HG02840 (cell line): Measurements from ENCODE around the gene RAE1.

ENCODE experiments used
- ATAC-seq: cut with Tn5 transposase; IDR thresholded peaks from one replicate; pipeline ENCODE4 v1.9.1; 2021; ENCODE audit warnings: mild to moderate bottlenecking, moderate library complexity, moderate number of reproducible peaks; ENCODE audit not compliant: unreplicated experiment, low FRiP score

Gene RAE1

DNA sequence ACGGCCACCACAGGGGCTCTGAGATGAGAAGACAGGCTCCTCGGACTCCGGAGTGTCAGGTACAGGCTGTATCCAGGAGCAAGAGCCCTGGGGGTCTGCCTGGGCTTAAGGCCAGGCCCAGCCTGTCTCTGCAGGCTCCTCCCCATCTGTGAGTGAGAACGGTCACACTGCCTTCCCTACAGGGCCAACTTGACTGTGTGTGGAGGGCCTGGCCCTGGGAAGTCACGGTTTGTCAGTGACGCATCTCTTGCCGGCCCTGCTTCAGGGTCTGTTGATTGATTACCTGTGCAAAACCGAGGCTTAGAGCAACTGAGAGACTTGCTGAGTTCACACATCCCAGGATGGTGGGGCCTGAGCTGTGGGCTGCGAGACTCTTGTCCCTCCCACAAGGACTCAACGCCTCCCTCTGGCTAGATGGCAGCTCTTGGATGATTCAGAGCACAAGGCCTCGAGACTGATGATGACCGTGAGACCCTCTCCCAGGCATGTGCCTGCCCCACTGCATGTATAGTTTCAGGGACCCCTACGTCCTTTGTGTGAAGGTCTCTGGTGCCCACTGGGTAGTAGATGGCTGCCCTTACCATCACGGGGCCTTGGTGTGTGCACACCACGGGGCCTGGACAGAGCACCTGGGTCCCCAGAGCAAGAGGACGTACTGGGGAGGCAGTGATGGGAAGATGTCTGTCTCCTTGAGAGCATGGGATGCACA, 46.1 kb downstream of the RAE1 start:
- ATAC-seq, result no peak

DNA sequence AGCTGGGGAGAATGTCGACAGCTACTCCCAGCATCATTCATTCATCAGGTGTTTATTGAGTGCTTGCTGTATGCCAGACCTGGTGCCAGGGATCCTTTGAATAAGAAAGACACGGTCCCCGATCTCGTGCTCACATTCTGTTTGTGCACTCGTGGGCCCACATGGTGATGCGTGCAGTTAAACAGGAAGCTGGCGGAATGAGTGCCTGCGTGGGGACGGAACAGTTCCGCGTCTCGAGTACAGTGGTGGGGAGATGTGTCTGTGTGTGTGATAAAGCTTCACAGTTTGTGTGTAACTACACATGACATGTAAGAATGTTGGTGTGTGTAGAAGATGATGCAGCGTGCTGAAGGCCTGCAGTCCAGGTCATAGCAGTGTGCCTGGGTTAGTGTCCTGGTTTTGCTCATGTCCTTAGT, 46.6 kb downstream of the RAE1 start:
- no peak for ATAC-seq

DNA sequence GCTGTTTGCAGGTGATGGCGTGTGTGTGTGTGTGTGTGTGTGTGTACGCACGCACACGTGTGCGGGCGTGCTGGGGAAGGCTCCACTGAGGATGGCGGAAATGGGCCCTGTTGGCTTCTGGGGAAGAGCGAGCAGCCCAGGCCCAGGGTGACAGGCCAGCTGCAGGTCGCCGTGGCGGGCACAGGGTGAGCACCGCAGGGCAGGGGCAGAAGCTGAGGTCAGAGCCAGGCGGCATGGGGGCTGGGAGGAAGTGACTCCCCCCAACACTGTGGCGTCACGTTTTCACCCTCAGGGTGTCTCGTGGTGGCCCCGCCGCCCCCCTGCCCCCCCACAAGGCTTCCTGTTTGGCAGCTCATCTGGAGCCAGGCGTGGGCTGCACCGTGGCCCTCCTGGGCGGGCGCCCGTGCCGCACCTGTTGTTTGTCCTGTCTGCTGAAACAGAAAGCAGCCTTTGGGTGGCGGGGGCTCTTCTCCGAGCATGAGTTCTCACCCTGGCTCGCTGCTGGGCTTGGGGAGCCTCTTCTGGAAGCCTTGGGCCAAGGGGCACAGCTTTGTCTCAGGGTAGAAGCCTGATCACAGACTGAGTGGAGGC, 47.3 kb downstream of the RAE1 start:
- peak; percentile 48 for ATAC-seq

DNA sequence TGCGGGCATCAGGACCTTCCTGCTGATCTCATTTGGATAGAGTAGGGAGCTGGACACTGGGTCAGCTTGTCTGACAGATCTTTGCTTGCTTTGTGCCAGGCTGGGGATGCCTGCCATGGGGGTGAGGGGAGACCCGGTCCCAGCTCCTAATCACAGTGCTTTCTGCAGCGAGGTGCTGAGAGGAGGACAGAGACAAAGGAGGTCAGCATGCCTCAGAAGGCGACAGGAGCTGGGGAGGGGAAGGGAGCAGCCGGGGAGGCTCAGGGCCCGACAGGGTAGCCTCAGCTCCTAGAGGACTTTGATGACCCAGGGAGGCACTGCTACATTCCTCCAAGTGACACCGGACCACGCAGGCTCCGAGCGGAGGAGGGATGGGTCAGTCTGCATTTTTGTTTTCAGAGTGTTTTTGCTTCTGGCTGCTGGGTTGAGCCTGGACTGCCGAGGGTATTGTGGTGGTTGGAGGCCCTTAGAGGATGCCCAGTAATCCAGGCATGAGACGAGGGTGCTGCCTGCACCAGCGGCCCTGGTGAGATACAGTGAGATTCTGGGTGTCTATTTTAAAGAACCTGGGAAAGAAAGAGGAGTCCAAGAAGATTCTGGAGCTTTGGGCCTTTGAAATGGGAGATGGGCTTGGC, 48.0 kb downstream of the RAE1 start:
- ATAC-seq, result no peak

DNA sequence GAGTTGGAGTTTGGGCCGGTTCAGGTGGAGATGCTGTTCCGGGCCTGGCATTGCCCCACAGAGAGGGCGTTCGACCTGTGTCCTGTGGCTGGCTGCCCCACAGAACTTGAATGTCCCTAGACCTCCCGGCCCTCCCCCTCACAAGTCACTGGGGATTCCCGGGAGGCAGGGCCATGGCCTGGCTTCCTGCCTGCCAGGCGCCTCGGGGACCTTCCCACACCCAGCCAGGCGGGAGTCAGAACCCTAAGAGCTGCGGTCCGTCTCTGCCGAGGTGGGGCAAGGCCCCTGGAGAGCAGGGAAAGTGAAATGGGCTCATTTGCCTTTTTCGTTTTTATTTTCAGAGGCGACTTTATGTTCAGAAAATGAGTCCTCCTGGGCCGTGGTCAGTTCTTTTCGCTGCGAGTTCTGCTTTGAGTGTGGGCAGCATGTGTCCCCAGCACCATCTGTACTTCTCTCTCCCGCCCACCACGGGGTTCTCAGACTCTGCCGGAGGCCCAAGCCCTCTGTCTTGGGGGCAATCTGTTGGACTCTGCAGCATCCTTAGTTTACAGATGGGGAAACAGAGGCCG, 48.6 kb downstream of the RAE1 start:
- peak; percentile 36 for ATAC-seq

DNA sequence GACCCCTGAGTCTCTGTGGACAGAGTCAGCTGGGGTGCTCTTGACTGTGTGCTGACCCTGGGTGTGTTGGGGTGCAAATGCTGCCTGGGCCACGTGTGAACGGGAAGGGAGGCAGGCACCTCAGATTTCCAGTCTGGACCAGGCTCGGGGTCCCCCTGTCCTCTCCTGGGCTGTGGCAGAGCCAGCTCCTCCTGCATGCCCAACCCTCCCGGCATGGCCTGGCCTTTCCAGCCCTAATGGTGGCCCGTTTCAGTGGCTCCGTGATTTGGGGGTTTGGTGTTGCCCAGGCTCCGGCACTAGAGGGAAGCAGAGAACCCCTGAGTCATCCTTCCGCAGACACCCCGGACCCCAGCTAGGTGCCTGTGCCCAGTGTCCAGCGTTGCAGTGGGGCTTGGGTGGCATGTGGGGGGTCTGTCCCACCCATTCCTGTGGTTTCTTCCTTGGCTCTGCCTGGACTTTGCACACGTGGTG, 49.2 kb downstream of the RAE1 start:
- ATAC-seq, result no peak

DNA sequence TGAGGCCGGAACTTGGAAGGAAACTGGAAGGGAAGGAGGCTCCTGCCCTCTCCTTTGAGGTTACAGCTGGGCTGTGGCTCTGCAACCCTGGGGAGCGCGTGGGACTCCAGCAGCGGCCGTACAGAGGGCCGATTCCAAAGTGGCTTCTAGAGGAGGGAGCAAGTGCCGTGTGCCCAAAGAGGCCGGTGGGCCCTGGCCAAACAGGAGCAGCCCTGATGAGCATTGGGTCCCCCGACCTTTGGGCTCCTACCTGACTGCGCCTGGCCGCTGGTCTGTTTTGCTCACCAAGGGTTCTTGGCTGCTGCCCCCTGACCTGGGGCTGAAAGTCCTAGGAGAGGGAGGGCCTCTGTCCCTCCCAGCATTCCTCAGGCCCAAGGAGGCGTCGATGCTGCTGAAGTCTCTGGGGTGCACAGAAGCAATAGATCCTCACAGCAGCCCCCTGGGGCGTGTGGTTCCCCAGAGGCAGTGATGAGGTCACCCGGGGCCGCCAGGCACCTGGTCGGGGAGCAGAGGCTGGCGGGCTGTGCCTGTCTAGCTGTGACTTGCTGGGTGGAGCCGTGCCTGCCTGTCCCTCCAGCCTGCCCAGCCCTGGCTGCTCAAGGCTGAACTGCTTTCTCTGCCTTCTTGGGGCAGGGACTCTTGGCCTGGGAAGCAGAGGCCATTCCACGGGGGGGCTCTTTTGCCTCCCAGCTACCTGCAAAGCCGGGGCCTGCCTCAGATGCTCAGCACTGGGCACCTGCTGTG, 49.9 kb downstream of the RAE1 start:
- ATAC-seq, result no peak

DNA sequence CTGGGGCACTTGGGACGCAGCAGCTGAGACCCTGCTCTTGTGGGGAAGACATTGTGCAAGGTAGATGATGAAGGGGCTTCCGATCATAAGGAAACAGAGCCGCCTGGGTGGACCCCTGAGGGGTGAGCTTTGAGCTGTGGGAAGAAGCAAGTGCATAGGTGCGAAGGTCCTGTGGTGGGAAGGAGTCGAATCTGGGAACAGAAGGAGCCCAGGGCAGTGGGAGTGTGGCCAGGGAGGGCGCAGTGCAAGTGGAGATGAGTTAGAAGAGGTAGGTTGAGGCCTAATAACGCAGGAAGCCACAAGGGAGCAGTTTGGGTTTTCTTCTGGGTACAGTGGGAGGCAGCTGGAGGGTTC, 50.5 kb downstream of the RAE1 start:
- no peak for ATAC-seq

DNA sequence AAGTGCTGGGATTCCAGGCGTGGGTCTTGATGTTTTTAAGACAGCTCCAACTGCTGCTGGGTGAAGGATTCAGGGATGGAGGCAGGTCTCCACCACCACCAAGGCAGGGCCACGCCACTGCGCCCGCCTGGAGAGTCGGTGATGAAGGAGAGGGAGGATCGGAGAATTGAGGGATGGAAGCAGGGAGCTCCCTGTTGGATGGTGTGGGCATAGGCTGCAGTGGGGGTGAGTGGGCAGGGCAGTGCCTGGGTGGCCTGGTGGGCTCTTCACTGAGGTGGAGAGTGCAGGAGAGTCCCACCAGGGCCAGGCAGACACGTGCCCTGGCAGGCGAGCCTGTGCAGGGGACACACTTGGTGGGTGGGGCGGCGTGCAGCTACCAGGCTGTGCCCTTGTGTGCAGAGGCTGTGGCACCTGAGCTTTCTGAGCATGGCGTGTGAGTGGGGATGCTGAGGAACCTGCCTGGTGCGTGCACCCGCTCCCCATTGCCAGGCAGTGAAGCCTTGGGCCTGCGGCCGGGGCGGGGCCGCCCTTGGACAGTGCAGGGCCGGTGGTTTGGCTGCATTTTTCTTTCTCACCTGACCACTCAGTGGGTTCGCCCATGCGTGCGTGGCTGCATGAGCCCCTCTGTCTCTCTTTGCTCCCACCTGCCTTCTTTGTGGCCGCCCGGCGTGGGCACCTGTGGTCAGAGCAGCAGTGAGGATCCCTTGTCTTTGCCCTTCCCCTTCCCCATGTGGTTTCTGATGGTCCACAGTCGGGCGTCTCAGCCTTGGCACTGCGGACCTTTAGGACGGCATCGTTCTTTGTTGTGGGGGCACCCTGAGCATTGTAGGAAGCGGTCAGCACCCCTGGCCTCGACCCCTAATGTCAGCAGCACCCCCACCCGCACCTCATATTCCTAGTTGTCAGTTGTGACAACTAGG, 51.4 kb downstream of the RAE1 start:
- ATAC-seq, result no peak

DNA sequence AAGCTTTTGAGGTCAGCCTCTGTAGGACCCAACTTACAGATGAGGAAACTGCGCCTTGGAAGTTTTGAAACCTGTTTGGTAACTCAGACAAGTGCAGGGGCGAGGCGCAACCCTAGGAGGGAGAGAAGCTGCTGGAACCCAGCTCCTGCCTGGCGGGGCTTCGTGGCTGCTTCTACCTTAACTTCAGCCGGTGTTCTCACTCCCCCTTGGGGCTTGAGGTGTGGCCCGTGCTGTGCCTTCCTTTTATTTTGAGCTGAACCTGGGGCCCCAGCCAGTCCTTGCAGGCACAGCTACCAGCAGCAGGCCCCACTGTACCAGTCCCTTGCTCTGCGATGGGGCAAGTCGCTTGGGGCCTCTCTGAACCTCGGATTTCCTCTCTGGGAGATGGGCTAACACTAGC, 52.2 kb downstream of the RAE1 start:
- ATAC-seq, result no peak

DNA sequence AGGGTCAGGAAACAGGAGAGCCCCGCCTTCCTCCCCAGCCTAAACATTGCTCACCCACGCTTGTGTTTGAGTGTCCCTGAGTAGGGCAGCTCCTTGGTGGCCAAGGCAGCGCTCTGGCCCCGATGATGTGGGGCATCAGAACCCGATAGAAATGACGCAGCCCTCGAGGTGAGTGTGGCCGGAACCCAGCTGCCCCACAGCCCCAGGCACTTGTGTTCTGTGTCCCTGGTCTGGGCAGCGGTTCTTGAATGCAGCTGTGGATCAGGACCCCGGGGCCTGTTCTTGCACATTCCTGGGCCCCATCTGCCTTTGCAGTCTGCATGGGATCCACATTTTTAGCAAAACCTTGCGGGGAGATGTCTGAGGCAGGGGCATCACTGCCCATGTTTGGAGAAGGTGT, 53.0 kb downstream of the RAE1 start:
- no peak for ATAC-seq

DNA sequence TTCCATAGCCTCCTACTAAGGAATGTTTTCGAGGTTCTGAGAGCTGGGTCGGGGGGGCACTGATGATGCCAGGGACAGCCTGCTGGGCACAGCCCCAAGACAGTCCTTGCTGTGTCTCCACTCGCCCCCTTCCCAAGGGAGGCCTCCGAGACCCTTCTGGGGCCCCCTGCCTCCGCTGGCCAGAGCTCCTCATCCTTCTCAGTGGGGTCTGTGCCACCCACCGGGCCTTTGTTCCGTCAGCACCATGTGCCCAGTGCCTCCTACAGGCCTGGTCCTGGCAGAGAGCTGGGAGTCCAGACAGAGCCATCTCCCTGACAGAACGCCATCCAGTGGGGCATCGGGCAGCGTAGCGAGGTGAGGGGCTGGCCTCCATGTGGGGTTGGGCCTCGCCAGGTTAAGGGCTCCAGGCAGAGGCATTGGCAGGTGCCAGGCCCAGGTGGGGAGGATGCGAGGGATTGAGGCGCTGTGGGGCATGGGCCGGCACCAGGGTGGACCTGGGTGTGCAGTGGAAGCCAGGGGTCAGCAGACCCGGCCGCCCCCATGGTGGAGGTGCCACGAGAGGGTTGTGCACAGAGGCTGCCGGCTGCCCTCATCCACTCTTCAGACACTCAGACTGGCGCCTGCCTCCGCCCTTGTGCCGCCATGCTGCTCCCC, 53.5 kb downstream of the RAE1 start:
- ATAC-seq, result no peak

DNA sequence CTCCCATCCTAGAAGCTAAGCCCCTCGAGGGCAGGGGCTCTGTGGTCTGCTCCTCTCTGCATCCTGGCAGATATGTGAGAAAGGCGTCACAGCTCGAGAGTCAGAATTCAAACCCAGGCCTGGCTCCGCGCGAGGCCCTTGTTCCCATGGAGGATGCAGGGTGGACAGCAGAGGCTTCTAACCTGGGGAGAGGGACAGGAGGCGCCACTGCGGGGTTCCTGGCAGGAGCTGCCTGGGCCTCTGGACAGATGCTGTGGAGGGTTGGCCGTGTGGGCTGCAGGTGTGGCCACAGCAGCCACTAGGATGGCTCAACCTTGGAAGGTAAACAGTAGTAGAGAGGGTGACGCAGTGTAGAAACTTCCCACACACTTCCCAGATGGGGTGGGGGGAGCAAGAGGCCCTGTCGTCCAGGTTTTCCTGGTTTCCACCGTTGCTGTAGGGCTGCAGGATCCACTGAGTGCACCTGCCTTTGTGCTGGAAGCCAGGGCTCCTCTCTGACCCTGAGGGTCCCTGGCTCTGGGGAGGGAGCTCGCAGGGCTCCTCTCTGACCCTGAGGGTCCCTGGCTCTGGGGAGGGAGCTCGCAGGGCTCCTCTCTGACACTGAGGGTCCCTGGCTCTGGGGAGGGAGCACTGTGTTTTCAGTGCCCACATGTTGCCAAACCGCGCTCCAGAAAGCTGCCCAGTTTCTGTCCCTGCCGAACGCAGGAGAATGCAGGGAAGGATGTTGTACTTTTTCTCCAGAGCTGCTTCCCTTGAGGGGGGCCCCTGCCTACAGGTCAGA, 54.4 kb downstream of the RAE1 start:
- ATAC-seq, result no peak

DNA sequence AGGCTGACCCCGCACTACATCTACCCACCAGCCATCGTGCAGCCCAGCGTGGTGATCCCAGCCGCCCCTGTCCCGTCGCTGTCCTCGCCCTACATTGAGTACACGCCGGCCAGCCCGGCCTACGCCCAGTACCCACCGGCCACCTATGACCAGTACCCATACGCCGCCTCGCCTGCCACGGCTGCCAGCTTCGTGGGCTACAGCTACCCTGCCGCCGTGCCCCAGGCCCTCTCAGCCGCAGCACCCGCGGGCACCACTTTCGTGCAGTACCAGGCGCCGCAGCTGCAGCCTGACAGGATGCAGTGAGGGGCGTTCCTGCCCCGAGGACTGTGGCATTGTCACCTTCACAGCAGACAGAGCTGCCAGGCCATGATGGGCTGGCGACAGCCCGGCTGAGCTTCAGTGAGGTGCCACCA, 56.5 kb downstream of the RAE1 start:
- ATAC-seq, result no peak

DNA sequence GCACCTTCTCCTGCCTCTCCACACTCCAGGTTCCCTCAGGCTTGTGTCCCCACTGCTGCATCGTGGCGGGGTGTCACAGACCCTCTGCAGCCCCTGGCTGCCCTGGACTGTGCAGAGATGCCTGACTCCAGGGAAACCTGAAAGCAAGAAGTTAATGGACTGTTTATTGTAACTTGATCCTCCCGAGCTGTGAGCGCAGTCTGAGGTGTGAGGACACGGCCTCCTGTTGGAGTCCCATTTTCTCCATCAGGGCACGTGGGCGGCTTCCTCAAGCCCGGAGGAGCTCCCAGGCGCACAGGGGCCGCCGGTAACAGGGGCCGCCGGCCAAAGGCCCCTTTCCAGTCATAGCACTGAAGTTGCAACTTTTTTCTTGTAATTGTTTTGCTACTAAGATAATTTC, 57.1 kb downstream of the RAE1 start:
- ATAC-seq, result no peak

DNA sequence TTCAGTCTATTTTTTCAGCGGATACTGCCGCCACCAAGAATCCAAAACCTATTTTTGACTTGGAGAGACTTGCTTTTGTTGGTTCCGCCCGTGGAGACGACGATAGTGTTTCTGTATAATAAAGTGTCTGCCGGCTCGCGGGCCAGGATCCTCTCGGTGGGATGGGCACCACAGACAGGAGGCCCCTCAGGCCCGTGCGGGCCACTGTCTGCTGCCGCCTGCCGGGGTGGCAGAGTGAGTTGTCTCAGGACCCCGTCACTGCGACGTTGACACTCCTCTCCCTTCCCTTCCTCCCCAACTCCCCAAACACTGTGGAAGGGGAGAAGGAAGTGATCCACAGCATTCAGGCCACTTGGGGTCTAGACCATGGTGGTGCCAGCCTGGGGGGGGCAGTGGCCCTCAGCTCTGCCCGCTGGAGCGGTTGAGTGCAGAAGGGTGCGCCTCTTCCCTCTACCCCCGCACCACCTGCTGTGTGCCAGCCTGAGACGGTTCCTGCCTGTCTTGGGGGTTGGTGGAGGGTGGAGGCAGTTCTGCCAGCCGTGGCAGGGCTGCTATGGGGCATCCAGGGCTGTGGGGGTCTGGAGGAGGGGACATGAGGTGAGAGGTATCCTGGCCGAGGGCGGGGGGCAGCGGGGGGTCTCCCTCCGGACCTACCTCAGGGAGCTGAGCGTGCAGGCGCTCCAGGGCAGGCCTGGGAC, 57.6 kb downstream of the RAE1 start:
- no peak for ATAC-seq

DNA sequence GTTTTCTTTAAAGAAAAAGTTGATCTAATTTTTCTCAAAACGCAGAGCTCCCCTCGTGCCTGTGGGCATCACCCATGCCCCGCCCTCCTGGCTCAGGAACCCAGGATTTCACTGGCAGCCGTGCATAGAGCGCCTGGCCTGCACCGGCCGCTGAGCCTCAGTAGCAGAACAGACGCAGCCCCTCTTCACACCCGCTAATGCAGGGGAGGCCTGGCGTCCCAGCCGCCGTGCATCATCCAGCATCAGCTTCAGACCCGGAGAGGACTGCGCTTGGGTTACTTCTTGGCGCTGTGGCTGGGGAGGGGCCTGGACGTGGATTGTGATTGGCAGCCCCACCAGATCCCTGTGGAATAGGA, 58.2 kb downstream of the RAE1 start:
- no peak for ATAC-seq
